Activated naive CD4-positive, alpha-beta T cell treated with Interleukin-2 at 50 U/mL for 16 hours (primary cell): ENCODE data around the gene PROZ.

Source experiments
- DNase-seq: peaks from one replicate; pipeline ENCODE4 v3.0.0-alpha.2; 2020

Gene PROZ

GRCh38 chr13:113182046-113182445, 23.6 kb downstream of the PROZ start:
- DNase-seq = no peak

GRCh38 chr13:113183450-113184129, 25.1 kb downstream of the PROZ start:
- DNase-seq = no peak

GRCh38 chr13:113184568-113185440, 26.4 kb downstream of the PROZ start:
- no peak for DNase-seq

- no peak for DNase-seq
Observed at GRCh38 chr13:113186061-113186900, 27.8 kb downstream of the PROZ start.

- peak; percentile 72 for DNase-seq
Observed at GRCh38 chr13:113187263-113187669, 28.8 kb downstream of the PROZ start.

GRCh38 chr13:113187883-113188665, 29.6 kb downstream of the PROZ start:
- no peak for DNase-seq

- no peak for DNase-seq
Observed at GRCh38 chr13:113190181-113190580, 31.7 kb downstream of the PROZ start.

GRCh38 chr13:113192279-113192678, 33.8 kb downstream of the PROZ start:
- DNase-seq = no peak

- no peak for DNase-seq
Observed at GRCh38 chr13:113192902-113193301, 34.5 kb downstream of the PROZ start.

- DNase-seq = no peak
Observed at GRCh38 chr13:113195360-113195759, 36.9 kb downstream of the PROZ start.

GRCh38 chr13:113196970-113197737, 38.7 kb downstream of the PROZ start:
- DNase-seq = no peak

- no peak for DNase-seq
Observed at GRCh38 chr13:113201815-113202214, 43.4 kb downstream of the PROZ start.

- DNase-seq = no peak
Observed at GRCh38 chr13:113202912-113203311, 44.5 kb downstream of the PROZ start.

- no peak for DNase-seq
Observed at GRCh38 chr13:113203507-113204377, 45.3 kb downstream of the PROZ start.

- DNase-seq = no peak
Observed at GRCh38 chr13:113204378-113204734, 45.9 kb downstream of the PROZ start.

- no peak for DNase-seq
Observed at GRCh38 chr13:113205428-113205931, 47.0 kb downstream of the PROZ start.

GRCh38 chr13:113207460-113207859, 49.0 kb downstream of the PROZ start:
- no peak for DNase-seq

GRCh38 chr13:113207890-113208420, 49.5 kb downstream of the PROZ start:
- no peak for DNase-seq

- peak; percentile 92 for DNase-seq
Observed at GRCh38 chr13:113208421-113209335, 50.2 kb downstream of the PROZ start, which contains the start of gene PCID2. Gene PCID2 (minus strand): TSS chr13:113208669. CDS start chr13:113208634, 35 bp downstream.
